Keratinocyte (primary cell): ENCODE data around the gene IGFL1.

Experiments used
- CTCF ChIP-seq, 3 experiments: IDR thresholded peaks in 1 of 3; conservative IDR thresholded peaks in 1 of 3; optimal IDR thresholded peaks in 1 of 3; 2 replicates in 2 of 3; 3 replicates in 1 of 3; pipeline versions ENCODE3 to v1.5.1; 2011; ENCODE audit warnings: low read length in 3 of 3, mild to moderate bottlenecking in 3 of 3, moderate library complexity in 2 of 3, control low read depth in 1 of 3, inconsistent platforms in 1 of 3; ENCODE audit not compliant: insufficient read depth in 2 of 3; ENCODE audit errors: extremely low read depth in 1 of 3
- EZH2 ChIP-seq: IDR thresholded peaks from one replicate; pipeline ENCODE4 v1.6.1; 2012; ENCODE audit warnings: inconsistent platforms, mild to moderate bottlenecking, low read length, moderate library complexity

- TF ChIP-seq CTCF (optimal IDR thresholded peaks at IDR 0.05 in 1 of 3, IDR thresholded peaks at IDR 0.05 in 1 of 3, conservative IDR thresholded peaks at IDR 0.05 in 1 of 3; ENCODE audit: extremely low read depth in 1 of 3, insufficient read depth in 2 of 3, low read length in 3 of 3) (no peak), EZH2 (no peak)
Observed at GRCh38 chr19:46202426-46202825, 27.1 kb upstream of the IGFL1 start.
